GM18502 (cell line): ENCODE data around the gene PTPRN2.
"Not testable (repeated sequence)": the region's sequence is repeated elsewhere in the genome, so short reads cannot be mapped to it uniquely, and the experiment has no call there.

ENCODE experiments used
- ATAC-seq: cut with Tn5 transposase; IDR thresholded peaks from one replicate; pipeline ENCODE4 v1.9.1; 2021; ENCODE audit warnings: mild to moderate bottlenecking; ENCODE audit not compliant: unreplicated experiment, poor library complexity

PTPRN2 gene

DNA sequence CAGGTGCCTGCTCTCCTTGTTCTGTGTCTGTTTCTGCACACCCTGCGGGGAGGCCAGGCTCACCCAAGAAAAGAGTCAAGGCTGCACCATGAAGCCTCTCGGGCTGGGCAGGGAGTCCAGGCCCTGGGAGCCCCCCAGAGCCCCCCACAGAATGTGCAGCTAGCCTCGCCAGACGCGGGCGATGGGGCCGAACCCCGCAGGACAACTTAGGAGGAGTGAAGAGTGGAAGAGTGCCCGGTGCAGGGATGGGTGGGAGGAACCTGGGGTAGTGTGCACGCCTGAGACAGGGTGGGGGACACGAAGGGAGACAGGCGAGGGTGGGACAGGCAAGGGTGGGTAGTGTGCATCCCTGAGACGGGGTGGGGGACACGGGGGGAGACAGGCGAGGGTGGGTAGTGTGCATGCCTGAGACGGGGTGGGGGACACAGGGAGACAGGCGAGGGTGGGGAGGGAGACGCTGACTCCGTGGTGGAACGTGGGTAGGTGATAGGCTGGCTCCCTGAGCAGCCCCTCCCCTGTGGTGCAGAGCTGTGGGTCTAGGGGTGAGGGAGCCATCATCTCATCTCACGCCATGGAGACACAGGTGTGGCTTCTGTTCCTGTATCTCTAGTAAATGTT is 635.5 kb downstream of the PTPRN2 start:
- no peak for ATAC-seq

DNA sequence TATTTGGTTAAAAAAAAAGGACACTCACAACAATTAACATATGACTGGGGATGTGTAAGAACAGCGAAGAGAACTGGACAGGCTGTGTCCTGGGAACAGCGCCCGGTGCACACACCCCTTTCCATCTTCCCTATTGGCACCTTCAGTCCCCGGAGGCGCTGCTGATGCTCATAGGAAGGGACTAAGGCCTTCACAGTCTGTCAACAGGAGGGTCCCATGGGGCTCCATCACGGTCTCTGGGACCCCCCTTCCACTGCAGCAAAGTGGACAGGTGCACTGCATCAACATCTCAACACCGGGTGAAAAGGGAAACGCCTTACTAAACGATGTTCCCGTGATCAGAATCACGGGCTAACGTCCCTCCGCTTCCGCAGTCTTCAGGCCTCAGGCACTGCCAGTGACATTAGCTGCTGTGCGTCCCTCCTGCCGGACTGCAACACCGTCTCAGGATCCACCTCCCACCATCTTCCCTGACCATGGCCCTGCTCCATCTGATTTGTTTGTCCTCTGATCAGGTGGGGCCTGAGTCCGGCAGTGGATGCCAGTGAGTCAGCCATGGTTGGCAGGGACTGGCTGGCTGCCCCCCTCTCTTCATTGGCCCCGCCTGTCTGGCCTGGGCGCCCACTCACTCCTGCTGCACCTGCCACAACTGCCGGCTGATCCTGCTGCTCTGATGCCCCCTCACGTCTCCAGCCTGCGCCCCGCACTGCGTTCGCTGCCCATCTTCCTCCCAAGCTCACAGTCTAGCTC is 636.1 kb downstream of the PTPRN2 start:
- no peak for ATAC-seq

- no peak for ATAC-seq
Observed at GRCh38 chr7:157949711-157950110, 637.9 kb downstream of the PTPRN2 start.

DNA sequence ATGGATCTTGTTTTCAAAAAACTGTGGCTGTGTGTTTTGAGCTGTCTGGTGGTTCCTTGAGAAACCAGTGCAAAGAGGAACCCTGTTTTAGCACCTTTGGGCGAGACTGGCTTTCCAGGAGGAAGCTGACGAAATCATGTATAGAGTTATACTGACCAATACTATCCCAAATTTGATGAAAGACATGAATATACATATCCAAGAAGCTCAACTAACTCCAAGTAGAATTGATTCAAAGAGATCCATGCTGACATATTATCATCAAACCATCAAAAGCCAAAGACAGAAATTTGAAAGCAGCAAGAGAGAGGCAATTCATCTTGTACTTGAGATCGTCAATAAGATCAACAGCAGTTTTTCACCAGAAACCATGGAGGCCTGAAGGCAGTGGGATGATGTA is 640.1 kb downstream of the PTPRN2 start:
- ATAC-seq: no peak

- no peak for ATAC-seq
Observed at GRCh38 chr7:157946398-157947060, 641.1 kb downstream of the PTPRN2 start.

GRCh38 chr7:157945401-157945800 is 642.2 kb downstream of the PTPRN2 start:
- no peak for ATAC-seq

GRCh38 chr7:157944734-157945291 is 642.8 kb downstream of the PTPRN2 start:
- ATAC-seq: no peak

GRCh38 chr7:157944051-157944450 is 643.6 kb downstream of the PTPRN2 start:
- ATAC-seq: no peak

DNA sequence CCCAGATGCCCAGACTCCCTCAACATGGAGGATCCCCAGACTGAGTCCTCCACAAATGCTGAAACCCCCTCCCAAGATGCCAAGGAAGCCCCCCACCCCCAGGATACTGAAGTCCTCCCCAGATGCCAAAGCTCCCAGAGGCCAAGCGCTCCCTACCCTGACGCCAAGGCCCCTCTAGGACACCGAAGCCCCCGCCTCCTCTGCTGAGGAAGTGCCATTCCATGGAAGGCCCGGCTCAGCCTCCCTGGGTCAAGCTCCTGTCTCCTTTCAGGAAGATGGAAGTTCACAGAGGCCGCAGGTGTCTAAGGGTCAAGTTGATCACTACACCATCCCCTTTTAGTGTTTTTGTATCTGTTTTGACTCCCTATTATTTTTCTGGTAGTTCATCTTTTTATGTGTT is 644.1 kb downstream of the PTPRN2 start:
- ATAC-seq: no peak

DNA sequence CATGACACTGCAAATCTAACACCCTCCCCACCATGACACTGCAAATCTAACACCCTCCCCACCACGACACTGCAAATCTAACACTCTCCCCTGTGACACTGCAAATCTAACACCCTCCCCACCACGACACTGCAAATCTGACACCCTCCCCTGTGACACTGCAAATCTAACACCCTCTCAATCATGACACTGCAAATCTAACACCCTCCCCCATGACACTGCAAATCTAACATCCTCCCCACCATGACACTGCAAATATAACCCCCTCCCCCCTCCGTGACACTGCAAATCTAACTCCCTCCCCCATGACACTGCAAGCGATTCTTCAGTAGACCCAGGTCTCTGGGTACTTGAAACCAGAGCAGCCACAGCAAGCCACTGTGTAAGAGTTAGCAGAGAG is 646.4 kb downstream of the PTPRN2 start:
- ATAC-seq: no peak

- ATAC-seq: no peak
Observed at GRCh38 chr7:157940497-157940896, 647.1 kb downstream of the PTPRN2 start.

GRCh38 chr7:157938211-157938610 is 649.4 kb downstream of the PTPRN2 start:
- ATAC-seq: no peak

DNA sequence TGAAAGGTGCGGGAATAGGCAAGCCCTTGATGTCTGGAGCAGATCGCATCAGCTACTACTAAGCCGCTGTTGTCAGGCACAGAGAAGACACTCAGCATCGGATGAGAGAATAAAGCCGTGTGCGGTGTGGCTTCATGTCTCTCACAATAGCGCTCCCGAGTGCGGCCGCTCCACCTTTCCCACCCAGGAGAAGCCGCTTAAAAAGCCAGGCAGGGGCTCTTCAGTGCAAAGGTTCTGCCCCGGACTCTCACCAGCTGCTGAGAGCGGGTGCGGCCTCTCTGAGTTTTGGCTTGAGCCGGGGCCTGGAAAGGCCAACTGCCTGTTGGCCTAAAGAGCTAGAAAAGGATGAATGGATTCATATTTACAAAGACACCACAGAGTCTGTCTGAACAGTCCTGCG is 650.2 kb downstream of the PTPRN2 start:
- no peak for ATAC-seq

- ATAC-seq: no peak
Observed at GRCh38 chr7:157936976-157937375, 650.6 kb downstream of the PTPRN2 start.

DNA sequence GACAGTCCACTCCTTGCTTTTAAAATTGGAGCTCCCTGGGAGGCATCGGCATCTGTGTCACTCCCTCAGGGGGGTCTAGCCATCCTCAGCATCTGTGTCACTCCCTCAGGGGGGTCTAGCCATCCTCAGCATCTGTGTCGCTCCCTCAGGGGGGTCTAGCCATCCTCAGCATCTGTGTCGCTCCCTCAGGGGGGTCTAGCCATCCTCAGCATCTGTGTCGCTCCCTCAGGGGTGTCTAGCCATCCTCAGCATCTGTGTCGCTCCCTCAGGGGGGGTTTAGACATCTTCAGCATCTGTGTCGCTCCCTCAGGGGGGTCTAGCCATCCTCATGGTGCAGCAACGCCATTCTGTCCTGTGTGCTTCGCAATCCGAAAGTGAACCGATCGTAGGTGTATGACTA is 651.9 kb downstream of the PTPRN2 start:
- not testable (repeated sequence) for ATAC-seq

DNA sequence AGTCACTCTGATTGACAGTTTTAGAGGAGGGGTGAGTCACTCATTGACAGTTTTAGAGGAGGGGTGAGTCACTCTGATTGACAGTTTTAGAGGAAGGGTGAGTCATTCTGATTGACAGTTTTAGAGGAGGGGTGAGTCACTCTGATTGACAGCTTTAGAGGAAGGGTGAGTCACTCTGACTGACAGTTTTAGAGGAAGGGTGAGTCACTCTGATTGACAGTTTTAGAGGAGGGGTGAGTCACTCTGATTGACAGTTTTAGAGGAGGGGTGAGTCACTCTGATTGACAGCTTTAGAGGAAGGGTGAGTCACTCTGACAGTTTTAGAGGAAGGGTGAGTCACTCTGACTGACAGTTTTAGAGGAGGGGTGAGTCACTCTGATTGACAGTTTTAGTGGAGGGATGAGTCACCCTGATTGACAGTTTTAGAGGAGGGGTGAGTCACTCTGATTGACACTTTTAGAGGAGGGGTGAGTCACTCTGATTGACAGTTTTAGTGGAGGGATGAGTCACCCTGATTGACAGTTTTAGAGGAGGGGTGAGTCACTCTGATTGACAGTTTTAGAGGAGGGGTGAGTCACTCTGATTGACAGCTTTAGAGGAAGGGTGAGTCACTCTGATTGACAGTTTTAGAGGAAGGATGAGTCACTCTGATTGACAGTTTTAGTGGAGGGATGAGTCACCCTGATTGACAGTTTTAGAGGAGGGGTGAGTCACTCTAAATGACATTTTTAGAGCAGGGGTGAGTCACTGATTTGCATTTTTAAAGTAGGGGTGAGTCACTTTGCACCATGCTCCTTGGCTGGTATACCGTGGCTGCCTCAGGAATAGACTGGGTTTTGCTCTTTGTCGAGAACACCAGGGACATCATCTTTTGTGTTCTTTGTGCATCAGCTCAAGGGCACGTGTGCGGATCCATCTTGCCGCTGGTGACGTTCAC is 654.1 kb downstream of the PTPRN2 start:
- ATAC-seq: not testable (repeated sequence)

- no peak for ATAC-seq
Observed at GRCh38 chr7:157932498-157933218, 655.0 kb downstream of the PTPRN2 start.

DNA sequence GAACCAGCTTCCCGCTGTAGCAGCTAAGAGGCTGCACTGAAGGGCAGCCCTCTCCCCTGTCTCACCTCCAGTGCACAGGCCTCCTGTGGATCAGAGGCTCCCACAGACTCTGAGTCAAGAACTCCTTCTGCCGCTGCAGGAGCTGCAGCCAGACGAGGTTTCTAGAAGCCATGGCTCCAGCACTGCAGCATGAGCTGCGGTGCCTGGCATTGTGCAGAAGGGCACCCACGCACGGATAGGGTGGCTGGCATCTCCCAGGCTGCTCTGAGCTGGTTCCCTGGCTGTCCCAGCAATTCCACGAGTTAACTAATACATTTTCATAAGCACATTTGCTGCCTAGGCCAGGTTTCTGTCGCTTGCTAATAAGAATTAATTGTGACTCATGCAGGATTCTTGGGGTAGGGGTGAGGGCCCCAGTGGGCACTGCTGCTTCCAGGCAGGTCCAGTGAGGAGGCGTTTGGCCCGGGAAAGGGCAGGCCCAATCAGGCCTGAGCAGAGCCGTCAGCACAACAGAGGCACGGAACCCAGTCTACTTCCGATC is 656.6 kb downstream of the PTPRN2 start:
- no peak for ATAC-seq

DNA sequence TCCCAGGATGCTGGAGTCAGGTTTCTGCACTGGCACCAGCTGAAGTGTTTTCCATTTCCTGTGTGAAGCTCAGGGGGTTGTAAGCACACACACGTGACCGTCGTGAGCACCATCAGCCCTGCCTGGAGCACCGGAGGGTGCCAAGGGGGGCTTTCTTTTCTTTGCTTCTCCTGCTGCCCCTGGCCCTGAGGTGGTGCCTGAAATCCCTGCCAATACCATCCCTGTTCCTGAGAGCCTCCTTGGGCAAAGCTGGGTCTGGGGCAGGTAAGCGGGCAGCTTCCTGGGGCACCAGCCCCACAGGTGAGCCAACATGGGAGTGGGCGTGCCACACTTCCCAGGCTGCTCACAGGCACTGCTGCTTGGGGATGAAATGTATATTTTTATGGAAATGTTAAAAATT is 657.2 kb downstream of the PTPRN2 start:
- no peak for ATAC-seq
